Mesothelial cell of epicardium (in vitro differentiated cells): Measurements from ENCODE around the gene BAZ2B. TPM values are rescaled to one million over a fixed set of nuclear protein-coding genes. Genes with fewer than 3 reads are reported as not detected.
A peak's percentile ranks its signal among the peaks of the same experiment; 100 is the strongest.

ENCODE experiments used
- DNase-seq, 2 experiments: peaks; one replicate each; pipeline ENCODE4 v3.0.0; 2021; ENCODE audit warnings: low spot score in 2 of 2; ENCODE audit not compliant: unreplicated experiment in 2 of 2
- H3K27ac Mint-ChIP-seq: 2 replicates; pipeline ENCODE4 v1.8.0; 2021; ENCODE audit warnings: mixed read lengths
- H3K27me3 Mint-ChIP-seq: 2 replicates; pipeline ENCODE4 v1.8.0; 2021; ENCODE audit warnings: low read depth, mixed read lengths
- H3K36me3 Mint-ChIP-seq: 2 replicates; pipeline ENCODE4 v1.8.0; 2021; ENCODE audit warnings: mixed read lengths
- H3K4me1 Mint-ChIP-seq: 2 replicates; pipeline ENCODE4 v1.8.0; 2021; ENCODE audit warnings: mixed read lengths
- H3K4me3 Mint-ChIP-seq: 2 replicates; pipeline ENCODE4 v1.8.0; 2021; ENCODE audit warnings: mild to moderate bottlenecking, moderate library complexity, mixed read lengths
- H3K9me3 Mint-ChIP-seq: 2 replicates; pipeline ENCODE4 v1.8.0; 2021; ENCODE audit warnings: mixed read lengths
- CTCF ChIP-seq: fragments of 200-600 bp; sonication (generic); IDR thresholded peaks from one replicate; pipeline ENCODE4 v1.5.0; 2021; ENCODE audit warnings: antibody characterized with exemption; ENCODE audit not compliant: unreplicated experiment
- total RNA-seq: library from RNA; stranded (reverse); gene quantifications from 3 replicates; pipeline ENCODE4 v1.2.1, GENCODE V29; 2021

BAZ2B gene
- total RNA-seq, 1 donor from 2014 or later = 141 TPM

- Mint-ChIP-seq H3K27ac (peak overlapping the region; percentile 44), H3K9me3 (no peaks in the 10 kb centered on the region), H3K36me3 (peaks cover 31% of the 10 kb centered on the region), H3K4me3 (no peak overlapping the region), H3K27me3 (no peaks in the 10 kb centered on the region), H3K4me1 (no peaks in the 10 kb centered on the region)
- TF ChIP-seq CTCF = no peak
- DNase-seq = no peak
These were observed 178.1 kb downstream of the BAZ2B start for GRCh38 chr2:159438284-159438683.

GRCh38 chr2:159432610-159433009, 183.7 kb downstream of the BAZ2B start:
- no peak for TF ChIP-seq CTCF
- H3K9me3 Mint-ChIP-seq = no peaks in the 10 kb centered on the region
- H3K4me3 Mint-ChIP-seq = no peak overlapping the region
- no peaks in the 10 kb centered on the region for H3K4me1 Mint-ChIP-seq
- H3K36me3 Mint-ChIP-seq = peaks cover 34% of the 10 kb centered on the region
- H3K27me3 Mint-ChIP-seq = no peaks in the 10 kb centered on the region
- DNase-seq = no peak
- H3K27ac Mint-ChIP-seq = no peak overlapping the region

- no peak overlapping the region for H3K4me3 Mint-ChIP-seq
- no peak for DNase-seq
- peaks cover 14% of the 10 kb centered on the region for H3K9me3 Mint-ChIP-seq
- peak overlapping the region; percentile 57 for H3K27ac Mint-ChIP-seq
- no peaks in the 10 kb centered on the region for H3K27me3 Mint-ChIP-seq
- TF ChIP-seq CTCF = no peak
- H3K36me3 Mint-ChIP-seq = peaks cover 49% of the 10 kb centered on the region
- no peaks in the 10 kb centered on the region for H3K4me1 Mint-ChIP-seq
These were observed 189.3 kb downstream of the BAZ2B start for GRCh38 chr2:159427048-159427447.

GRCh38 chr2:159419403-159419802, 196.9 kb downstream of the BAZ2B start:
- Mint-ChIP-seq H3K36me3 (peaks cover 35% of the 10 kb centered on the region), H3K4me1 (no peaks in the 10 kb centered on the region), H3K9me3 (peaks cover 18% of the 10 kb centered on the region), H3K27me3 (no peaks in the 10 kb centered on the region), H3K27ac (no peak overlapping the region), H3K4me3 (no peak overlapping the region)
- no peak for DNase-seq
- TF ChIP-seq CTCF = no peak

GRCh38 chr2:159411460-159411859, 204.9 kb downstream of the BAZ2B start:
- no peak for DNase-seq
- Mint-ChIP-seq H3K4me3 (no peak overlapping the region), H3K27ac (no peak overlapping the region), H3K4me1 (no peaks in the 10 kb centered on the region), H3K36me3 (peaks cover 36% of the 10 kb centered on the region), H3K9me3 (no peaks in the 10 kb centered on the region), H3K27me3 (no peaks in the 10 kb centered on the region)
- no peak for TF ChIP-seq CTCF

- H3K4me3 Mint-ChIP-seq = no peak overlapping the region
- TF ChIP-seq CTCF = no peak
- peaks cover 43% of the 10 kb centered on the region for H3K36me3 Mint-ChIP-seq
- H3K9me3 Mint-ChIP-seq = peaks cover 4% of the 10 kb centered on the region
- H3K27ac Mint-ChIP-seq = peak overlapping the region; percentile 12
- no peaks in the 10 kb centered on the region for H3K27me3 Mint-ChIP-seq
- H3K4me1 Mint-ChIP-seq = no peaks in the 10 kb centered on the region
- no peak for DNase-seq
These were observed 206.1 kb downstream of the BAZ2B start for GRCh38 chr2:159410276-159410675.
